Measurements from ENCODE around the gene PIP4K2A. TPM values are rescaled to one million over a fixed set of nuclear protein-coding genes. Genes with fewer than 3 reads are reported as not detected.

The PIP4K2A gene
- polyA plus RNA-seq, 1 donor: 15.3 TPM

GRCh38 chr10:22672319-22673090 is 41.9 kb downstream of the PIP4K2A start:
- Histone ChIP-seq H3K36me3 (ENCODE audit: control insufficient read depth, insufficient read depth, low read length) (no peaks in the 10 kb centered on the region), H3K9me3 (ENCODE audit: control insufficient read depth, low read depth, low read length) (no peaks in the 10 kb centered on the region), H3K4me1 (ENCODE audit: control insufficient read depth, insufficient read depth, low read length) (no peaks in the 10 kb centered on the region), H3K4me3 (ENCODE audit: low read length) (no peak overlapping the region), H3K27me3 (ENCODE audit: control insufficient read depth, insufficient read depth, low read length) (no peaks in the 10 kb centered on the region), H3K27ac (ENCODE audit: low read length) (no peak overlapping the region)
- WGBS (ENCODE audit: insufficient coverage, low lambda C conversion rate): no CpG with 5 or more reads among the region's 7 CpGs
- no peak for DNase-seq

DNA sequence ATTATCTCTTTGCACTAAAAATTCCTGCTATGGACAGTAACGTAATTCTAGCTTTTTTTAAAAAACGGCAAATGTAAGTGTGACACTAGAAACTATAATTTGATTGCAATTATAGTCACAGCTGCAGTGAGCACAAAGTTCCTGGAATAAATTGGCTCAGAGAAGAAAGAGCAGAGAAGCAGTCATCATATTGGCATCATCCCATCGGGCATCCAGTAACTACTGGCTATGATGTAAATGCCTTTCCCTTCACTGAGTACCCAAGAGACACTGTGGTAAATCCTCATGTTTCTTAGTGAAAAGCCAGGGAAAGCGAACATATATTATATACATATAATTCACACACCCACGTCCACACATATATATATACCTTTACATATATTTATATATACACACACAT is 43.6 kb downstream of the PIP4K2A start:
- no peak overlapping the region for H3K27ac ChIP-seq (ENCODE audit: low read length)
- H3K27me3 ChIP-seq (ENCODE audit: control insufficient read depth, insufficient read depth, low read length): no peaks in the 10 kb centered on the region
- no peaks in the 10 kb centered on the region for H3K36me3 ChIP-seq (ENCODE audit: control insufficient read depth, insufficient read depth, low read length)
- WGBS (ENCODE audit: insufficient coverage, low lambda C conversion rate): 90% methylated on average over 2 of the region's 5 CpGs
- DNase-seq: no peak
- no peak overlapping the region for H3K4me3 ChIP-seq (ENCODE audit: low read length)
- no peaks in the 10 kb centered on the region for H3K9me3 ChIP-seq (ENCODE audit: control insufficient read depth, low read depth, low read length)
- no peaks in the 10 kb centered on the region for H3K4me1 ChIP-seq (ENCODE audit: control insufficient read depth, insufficient read depth, low read length)

- 82% methylated on average over 5 of the region's 13 CpGs for WGBS (ENCODE audit: insufficient coverage, low lambda C conversion rate)
- H3K27me3 ChIP-seq (ENCODE audit: control insufficient read depth, insufficient read depth, low read length): no peaks in the 10 kb centered on the region
- no peak for DNase-seq
- no peaks in the 10 kb centered on the region for H3K9me3 ChIP-seq (ENCODE audit: control insufficient read depth, low read depth, low read length)
- H3K4me1 ChIP-seq (ENCODE audit: control insufficient read depth, insufficient read depth, low read length): no peaks in the 10 kb centered on the region
- H3K27ac ChIP-seq (ENCODE audit: low read length): no peak overlapping the region
- H3K4me3 ChIP-seq (ENCODE audit: low read length): no peak overlapping the region
- H3K36me3 ChIP-seq (ENCODE audit: control insufficient read depth, insufficient read depth, low read length): no peaks in the 10 kb centered on the region
Measured at GRCh38 chr10:22669163-22669711, 45.1 kb downstream of the PIP4K2A start.

- H3K27me3 ChIP-seq (ENCODE audit: control insufficient read depth, insufficient read depth, low read length): no peaks in the 10 kb centered on the region
- no peak overlapping the region for H3K27ac ChIP-seq (ENCODE audit: low read length)
- DNase-seq: no peak
- WGBS (ENCODE audit: insufficient coverage, low lambda C conversion rate): 83% methylated on average over 1 of the region's 2 CpGs
- H3K4me1 ChIP-seq (ENCODE audit: control insufficient read depth, insufficient read depth, low read length): no peaks in the 10 kb centered on the region
- H3K4me3 ChIP-seq (ENCODE audit: low read length): no peak overlapping the region
- no peaks in the 10 kb centered on the region for H3K36me3 ChIP-seq (ENCODE audit: control insufficient read depth, insufficient read depth, low read length)
- no peaks in the 10 kb centered on the region for H3K9me3 ChIP-seq (ENCODE audit: control insufficient read depth, low read depth, low read length)
Measured at GRCh38 chr10:22667093-22667480, 47.3 kb downstream of the PIP4K2A start.

DNA sequence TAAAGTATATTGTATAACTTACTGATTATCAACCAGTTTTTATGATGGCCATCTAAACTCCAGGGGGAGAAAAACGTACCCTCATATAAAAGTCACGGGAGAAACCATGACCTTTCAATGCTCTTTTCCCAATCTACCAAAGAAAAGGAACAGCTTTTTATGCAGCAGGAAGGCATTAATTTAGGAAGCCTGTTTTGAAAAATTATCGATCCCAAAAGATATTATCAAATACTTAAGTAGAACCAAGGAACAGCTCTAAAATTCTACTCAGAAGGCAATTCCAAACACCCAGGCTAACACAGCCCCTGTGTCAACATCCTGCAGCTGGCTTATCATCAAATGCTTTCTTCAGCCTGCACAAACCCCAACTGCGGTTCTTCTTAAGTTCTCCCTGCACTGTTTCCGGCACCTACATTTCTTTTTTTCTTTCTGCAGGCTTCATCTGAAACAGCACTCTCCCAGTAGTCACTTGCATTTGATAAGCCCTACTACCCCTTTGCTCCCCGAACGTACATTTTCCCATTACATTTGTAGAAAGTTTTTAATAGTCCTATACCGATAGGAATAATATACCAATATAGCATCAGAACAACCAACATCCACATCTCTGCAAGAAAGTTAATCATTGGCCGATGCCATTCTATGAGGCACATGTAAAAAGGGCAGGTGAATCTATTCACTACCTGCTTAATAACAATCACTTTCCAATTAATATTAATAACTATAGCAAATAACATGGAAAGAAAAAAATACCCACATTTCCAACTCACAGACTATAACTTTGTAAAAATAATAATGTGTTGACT is 47.9 kb downstream of the PIP4K2A start:
- DNase-seq: peak in 1 of 2 donors; percentile 65
- no peak overlapping the region for H3K4me3 ChIP-seq (ENCODE audit: low read length)
- H3K4me1 ChIP-seq (ENCODE audit: control insufficient read depth, insufficient read depth, low read length): no peaks in the 10 kb centered on the region
- H3K9me3 ChIP-seq (ENCODE audit: control insufficient read depth, low read depth, low read length): no peaks in the 10 kb centered on the region
- H3K36me3 ChIP-seq (ENCODE audit: control insufficient read depth, insufficient read depth, low read length): no peaks in the 10 kb centered on the region
- H3K27ac ChIP-seq (ENCODE audit: low read length): no peak overlapping the region
- no peaks in the 10 kb centered on the region for H3K27me3 ChIP-seq (ENCODE audit: control insufficient read depth, insufficient read depth, low read length)
- WGBS (ENCODE audit: insufficient coverage, low lambda C conversion rate): 6% methylated on average over 5 of the region's 9 CpGs

- Histone ChIP-seq H3K4me1 (ENCODE audit: control insufficient read depth, insufficient read depth, low read length) (no peaks in the 10 kb centered on the region), H3K27me3 (ENCODE audit: control insufficient read depth, insufficient read depth, low read length) (no peaks in the 10 kb centered on the region), H3K36me3 (ENCODE audit: control insufficient read depth, insufficient read depth, low read length) (no peaks in the 10 kb centered on the region), H3K4me3 (ENCODE audit: low read length) (no peak overlapping the region), H3K9me3 (ENCODE audit: control insufficient read depth, low read depth, low read length) (no peaks in the 10 kb centered on the region), H3K27ac (ENCODE audit: low read length) (no peak overlapping the region)
- no CpG with 5 or more reads among the region's 2 CpGs for WGBS (ENCODE audit: insufficient coverage, low lambda C conversion rate)
- no peak for DNase-seq
Measured at GRCh38 chr10:22665329-22665728, 49.0 kb downstream of the PIP4K2A start.

GRCh38 chr10:22662733-22663330 is 51.5 kb downstream of the PIP4K2A start:
- Histone ChIP-seq H3K27me3 (ENCODE audit: control insufficient read depth, insufficient read depth, low read length) (no peaks in the 10 kb centered on the region), H3K36me3 (ENCODE audit: control insufficient read depth, insufficient read depth, low read length) (no peaks in the 10 kb centered on the region), H3K4me3 (ENCODE audit: low read length) (no peak overlapping the region), H3K27ac (ENCODE audit: low read length) (no peak overlapping the region), H3K9me3 (ENCODE audit: control insufficient read depth, low read depth, low read length) (no peaks in the 10 kb centered on the region), H3K4me1 (ENCODE audit: control insufficient read depth, insufficient read depth, low read length) (no peaks in the 10 kb centered on the region)
- DNase-seq: peak in 1 of 2 donors; percentile 32
- WGBS (ENCODE audit: insufficient coverage, low lambda C conversion rate): 60% methylated on average over 1 of the region's 6 CpGs

- WGBS (ENCODE audit: insufficient coverage, low lambda C conversion rate): 80% methylated on average over 1 of the region's 8 CpGs
- H3K4me3 ChIP-seq (ENCODE audit: low read length): no peak overlapping the region
- no peaks in the 10 kb centered on the region for H3K4me1 ChIP-seq (ENCODE audit: control insufficient read depth, insufficient read depth, low read length)
- no peaks in the 10 kb centered on the region for H3K36me3 ChIP-seq (ENCODE audit: control insufficient read depth, insufficient read depth, low read length)
- H3K9me3 ChIP-seq (ENCODE audit: control insufficient read depth, low read depth, low read length): no peaks in the 10 kb centered on the region
- H3K27ac ChIP-seq (ENCODE audit: low read length): no peak overlapping the region
- no peak for DNase-seq
- no peaks in the 10 kb centered on the region for H3K27me3 ChIP-seq (ENCODE audit: control insufficient read depth, insufficient read depth, low read length)
Measured at GRCh38 chr10:22659866-22660265, 54.5 kb downstream of the PIP4K2A start.

GRCh38 chr10:22658745-22659410 is 55.5 kb downstream of the PIP4K2A start:
- Histone ChIP-seq H3K9me3 (ENCODE audit: control insufficient read depth, low read depth, low read length) (no peaks in the 10 kb centered on the region), H3K4me1 (ENCODE audit: control insufficient read depth, insufficient read depth, low read length) (no peaks in the 10 kb centered on the region), H3K27me3 (ENCODE audit: control insufficient read depth, insufficient read depth, low read length) (no peaks in the 10 kb centered on the region), H3K36me3 (ENCODE audit: control insufficient read depth, insufficient read depth, low read length) (no peaks in the 10 kb centered on the region), H3K4me3 (ENCODE audit: low read length) (no peak overlapping the region), H3K27ac (ENCODE audit: low read length) (no peak overlapping the region)
- WGBS (ENCODE audit: insufficient coverage, low lambda C conversion rate): 80% methylated on average over 1 of the region's 7 CpGs
- DNase-seq: no peak

All from large intestine (tissue), 3 donors.